Nephron progenitor cell (in vitro differentiated cells): Measurements from ENCODE around the gene GRID2.

ENCODE experiments used
- DNase-seq: peaks from one replicate; pipeline ENCODE4 v3.0.0; 2021
- H3K27ac Mint-ChIP-seq: 2 replicates; pipeline ENCODE4 v1.8.0; 2021; ENCODE audit warnings: mild to moderate bottlenecking, moderate library complexity, mixed read lengths
- H3K27me3 Mint-ChIP-seq: 2 replicates; pipeline ENCODE4 v1.8.0; 2021; ENCODE audit warnings: mild to moderate bottlenecking, low read depth, mixed read lengths; ENCODE audit not compliant: poor library complexity
- H3K36me3 Mint-ChIP-seq: 2 replicates; pipeline ENCODE4 v1.8.0; 2021; ENCODE audit warnings: low read depth, mixed read lengths
- H3K4me1 Mint-ChIP-seq: 2 replicates; pipeline ENCODE4 v1.8.0; 2021; ENCODE audit warnings: mixed read lengths
- H3K4me3 Mint-ChIP-seq: 2 replicates; pipeline ENCODE4 v1.8.0; 2021; ENCODE audit warnings: mild to moderate bottlenecking, moderate library complexity, mixed read lengths
- H3K9me3 Mint-ChIP-seq: 2 replicates; pipeline ENCODE4 v1.8.0; 2021; ENCODE audit warnings: mild to moderate bottlenecking, moderate library complexity, mixed read lengths
- TF ChIP-seq, protein P1 (sequence below): fragments of 200-600 bp; sonication (generic); IDR thresholded peaks from 2 replicates; pipeline ENCODE4 v1.5.0; 2021; ENCODE audit warnings: antibody characterized with exemption

GRID2 gene

DNA sequence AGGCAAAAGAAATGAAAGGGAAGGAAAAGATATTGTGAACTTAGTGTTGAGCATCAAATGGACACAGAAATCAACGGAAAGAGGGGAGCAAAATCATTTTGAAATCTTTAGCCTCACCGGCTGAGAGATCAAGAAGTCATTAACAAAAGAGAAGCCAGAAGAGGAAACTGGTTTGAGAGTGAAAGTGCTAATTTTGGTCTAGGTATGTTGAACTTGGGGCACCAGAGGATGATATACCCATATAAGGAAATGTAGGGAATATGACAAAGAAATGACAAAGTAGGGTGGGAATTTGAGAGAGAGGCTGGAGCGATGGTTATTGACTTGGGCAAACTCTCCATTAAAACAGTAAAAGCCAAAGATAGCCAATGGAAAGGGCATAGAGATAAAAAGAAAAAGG, 1341.4 kb downstream of the GRID2 start:
- Mint-ChIP-seq H3K27me3 (no peaks in the 10 kb centered on the region), H3K4me1 (no peaks in the 10 kb centered on the region), H3K4me3 (no peak overlapping the region), H3K9me3 (no peaks in the 10 kb centered on the region), H3K27ac (no peak overlapping the region), H3K36me3 (no peaks in the 10 kb centered on the region)
- no peak for DNase-seq
- TF ChIP-seq, protein P1, sequence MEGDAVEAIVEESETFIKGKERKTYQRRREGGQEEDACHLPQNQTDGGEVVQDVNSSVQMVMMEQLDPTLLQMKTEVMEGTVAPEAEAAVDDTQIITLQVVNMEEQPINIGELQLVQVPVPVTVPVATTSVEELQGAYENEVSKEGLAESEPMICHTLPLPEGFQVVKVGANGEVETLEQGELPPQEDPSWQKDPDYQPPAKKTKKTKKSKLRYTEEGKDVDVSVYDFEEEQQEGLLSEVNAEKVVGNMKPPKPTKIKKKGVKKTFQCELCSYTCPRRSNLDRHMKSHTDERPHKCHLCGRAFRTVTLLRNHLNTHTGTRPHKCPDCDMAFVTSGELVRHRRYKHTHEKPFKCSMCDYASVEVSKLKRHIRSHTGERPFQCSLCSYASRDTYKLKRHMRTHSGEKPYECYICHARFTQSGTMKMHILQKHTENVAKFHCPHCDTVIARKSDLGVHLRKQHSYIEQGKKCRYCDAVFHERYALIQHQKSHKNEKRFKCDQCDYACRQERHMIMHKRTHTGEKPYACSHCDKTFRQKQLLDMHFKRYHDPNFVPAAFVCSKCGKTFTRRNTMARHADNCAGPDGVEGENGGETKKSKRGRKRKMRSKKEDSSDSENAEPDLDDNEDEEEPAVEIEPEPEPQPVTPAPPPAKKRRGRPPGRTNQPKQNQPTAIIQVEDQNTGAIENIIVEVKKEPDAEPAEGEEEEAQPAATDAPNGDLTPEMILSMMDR = no peak

- Mint-ChIP-seq H3K4me1 (no peaks in the 10 kb centered on the region), H3K27me3 (no peaks in the 10 kb centered on the region), H3K36me3 (no peaks in the 10 kb centered on the region), H3K9me3 (no peaks in the 10 kb centered on the region), H3K27ac (no peak overlapping the region), H3K4me3 (no peak overlapping the region)
- TF ChIP-seq, protein P1 = no peak
- no peak for DNase-seq
These were observed 1342.6 kb downstream of the GRID2 start for GRCh38 chr4:93646233-93646930.

DNA sequence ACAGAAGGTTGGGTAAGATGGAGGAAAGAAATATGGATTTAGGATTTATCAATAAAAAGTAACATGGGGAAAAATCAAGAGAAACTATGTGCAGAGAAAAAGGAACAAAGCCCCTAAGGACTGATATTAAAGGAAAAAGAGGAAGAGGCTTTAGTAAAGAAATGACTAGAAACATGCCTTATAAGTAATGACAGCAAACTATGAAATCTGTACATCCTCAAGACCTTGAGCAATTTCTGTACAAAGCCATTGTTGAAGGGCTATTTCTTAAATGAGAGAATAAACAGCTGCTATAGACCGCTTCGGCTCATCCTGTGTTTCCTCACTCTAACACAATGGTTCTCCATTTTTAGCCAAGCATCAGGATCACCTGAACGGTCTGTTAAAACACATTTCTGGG, 1344.5 kb downstream of the GRID2 start:
- Mint-ChIP-seq H3K4me3 (no peak overlapping the region), H3K27ac (no peak overlapping the region), H3K27me3 (no peaks in the 10 kb centered on the region), H3K36me3 (no peaks in the 10 kb centered on the region), H3K9me3 (no peaks in the 10 kb centered on the region), H3K4me1 (no peaks in the 10 kb centered on the region)
- TF ChIP-seq, protein P1 = no peak
- DNase-seq = no peak

- Mint-ChIP-seq H3K4me1 (no peaks in the 10 kb centered on the region), H3K36me3 (no peaks in the 10 kb centered on the region), H3K4me3 (no peak overlapping the region), H3K9me3 (no peaks in the 10 kb centered on the region), H3K27ac (no peak overlapping the region), H3K27me3 (no peaks in the 10 kb centered on the region)
- TF ChIP-seq, protein P1 = no peak
- no peak for DNase-seq
These were observed 1346.1 kb downstream of the GRID2 start for GRCh38 chr4:93649828-93650227.

- Mint-ChIP-seq H3K4me3 (no peak overlapping the region), H3K4me1 (no peaks in the 10 kb centered on the region), H3K36me3 (no peaks in the 10 kb centered on the region), H3K27ac (no peak overlapping the region), H3K27me3 (no peaks in the 10 kb centered on the region), H3K9me3 (no peaks in the 10 kb centered on the region)
- TF ChIP-seq, protein P1 = no peak
- DNase-seq = no peak
These were observed 1350.4 kb downstream of the GRID2 start for GRCh38 chr4:93654211-93654610.

DNA sequence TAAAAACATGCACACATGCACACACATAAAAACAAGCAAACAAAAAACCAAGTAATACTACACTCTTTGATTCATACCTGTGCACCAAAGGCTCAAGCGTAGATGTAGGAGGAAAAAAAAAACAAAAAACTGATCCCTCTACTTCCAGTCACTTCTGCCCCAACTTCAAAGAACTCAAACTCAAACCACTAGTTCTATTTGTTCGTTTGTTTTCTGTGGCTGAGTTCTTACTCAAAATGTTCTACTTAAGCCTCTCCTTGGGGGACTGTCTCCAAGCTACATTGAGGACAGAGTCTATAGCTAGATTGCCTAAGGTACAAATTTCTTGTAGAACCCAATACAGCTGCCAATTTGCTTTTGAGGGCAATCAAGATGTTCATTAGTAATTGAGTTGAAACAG, 1353.8 kb downstream of the GRID2 start:
- Mint-ChIP-seq H3K36me3 (no peaks in the 10 kb centered on the region), H3K4me1 (no peaks in the 10 kb centered on the region), H3K9me3 (no peaks in the 10 kb centered on the region), H3K27me3 (no peaks in the 10 kb centered on the region), H3K4me3 (no peak overlapping the region), H3K27ac (no peak overlapping the region)
- TF ChIP-seq, protein P1 = no peak
- DNase-seq = no peak
